Measurements from ENCODE around the gene CDCA3.
"Not testable (repeated sequence)": the region's sequence is repeated elsewhere in the genome, so short reads cannot be mapped to it uniquely, and the experiment has no call there.

Gene CDCA3

GRCh38 chr12:6872073-6873048, 21.3 kb upstream of the CDCA3 start:
- DNase-seq: peak; percentile 22 to 74

DNA sequence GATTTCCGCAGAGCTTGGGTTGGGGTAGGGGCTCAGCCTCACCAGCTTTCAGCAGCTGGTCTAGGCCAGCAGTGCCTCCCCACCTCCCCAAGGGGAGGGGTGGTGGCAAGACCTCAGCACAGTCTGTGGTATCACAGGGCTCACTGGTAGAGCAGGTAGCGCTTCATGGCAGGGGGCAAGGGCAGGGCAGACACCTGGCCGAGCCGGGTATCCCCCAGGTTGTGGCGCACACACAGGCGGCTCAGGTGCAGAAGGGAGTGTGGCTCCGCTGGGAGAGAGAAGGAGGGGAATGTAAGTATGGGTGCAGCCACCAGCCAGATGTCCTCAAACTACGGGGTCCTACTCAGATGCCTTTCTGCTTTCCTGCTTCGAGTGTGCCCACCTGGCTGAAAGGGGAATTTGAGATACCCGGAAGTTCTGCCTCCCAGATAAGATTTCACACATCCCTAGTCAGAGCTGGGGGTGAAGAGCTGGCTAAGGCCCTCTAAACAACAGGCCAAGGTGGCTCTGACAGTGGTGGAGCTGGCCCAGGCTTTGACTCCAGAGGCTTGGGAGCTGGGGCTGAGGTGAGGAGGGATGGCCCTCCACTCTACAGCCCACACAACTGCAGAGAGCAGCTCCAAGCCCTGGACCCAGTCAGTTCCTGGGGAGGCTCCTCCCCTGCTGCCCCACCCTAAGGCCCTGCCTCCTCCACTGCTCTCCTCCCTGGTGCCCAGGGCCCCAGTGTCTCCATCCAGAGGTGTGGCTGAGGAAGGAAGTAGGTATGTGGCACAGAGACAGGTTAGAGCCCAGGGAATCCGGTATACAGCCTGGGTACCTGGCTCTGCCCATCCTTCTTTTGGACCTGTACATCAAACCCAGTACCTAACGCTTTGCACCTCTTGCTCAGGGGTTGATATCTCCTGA, 20.2 kb upstream of the CDCA3 start:
- DNase-seq: peak in 1 of 2 experiments; percentile 40

DNA sequence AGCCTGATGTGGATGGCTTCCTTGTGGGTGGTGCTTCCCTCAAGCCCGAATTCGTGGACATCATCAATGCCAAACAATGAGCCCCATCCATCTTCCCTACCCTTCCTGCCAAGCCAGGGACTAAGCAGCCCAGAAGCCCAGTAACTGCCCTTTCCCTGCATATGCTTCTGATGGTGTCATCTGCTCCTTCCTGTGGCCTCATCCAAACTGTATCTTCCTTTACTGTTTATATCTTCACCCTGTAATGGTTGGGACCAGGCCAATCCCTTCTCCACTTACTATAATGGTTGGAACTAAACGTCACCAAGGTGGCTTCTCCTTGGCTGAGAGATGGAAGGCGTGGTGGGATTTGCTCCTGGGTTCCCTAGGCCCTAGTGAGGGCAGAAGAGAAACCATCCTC, 19.2 kb upstream of the CDCA3 start:
- not testable (repeated sequence) for DNase-seq

GRCh38 chr12:6869049-6870021, 18.2 kb upstream of the CDCA3 start:
- DNase-seq: peak; percentile 56 to 76

GRCh38 chr12:6868211-6869048, 17.3 kb upstream of the CDCA3 start:
- DNase-seq: peak in 1 of 2 experiments; percentile 27

DNA sequence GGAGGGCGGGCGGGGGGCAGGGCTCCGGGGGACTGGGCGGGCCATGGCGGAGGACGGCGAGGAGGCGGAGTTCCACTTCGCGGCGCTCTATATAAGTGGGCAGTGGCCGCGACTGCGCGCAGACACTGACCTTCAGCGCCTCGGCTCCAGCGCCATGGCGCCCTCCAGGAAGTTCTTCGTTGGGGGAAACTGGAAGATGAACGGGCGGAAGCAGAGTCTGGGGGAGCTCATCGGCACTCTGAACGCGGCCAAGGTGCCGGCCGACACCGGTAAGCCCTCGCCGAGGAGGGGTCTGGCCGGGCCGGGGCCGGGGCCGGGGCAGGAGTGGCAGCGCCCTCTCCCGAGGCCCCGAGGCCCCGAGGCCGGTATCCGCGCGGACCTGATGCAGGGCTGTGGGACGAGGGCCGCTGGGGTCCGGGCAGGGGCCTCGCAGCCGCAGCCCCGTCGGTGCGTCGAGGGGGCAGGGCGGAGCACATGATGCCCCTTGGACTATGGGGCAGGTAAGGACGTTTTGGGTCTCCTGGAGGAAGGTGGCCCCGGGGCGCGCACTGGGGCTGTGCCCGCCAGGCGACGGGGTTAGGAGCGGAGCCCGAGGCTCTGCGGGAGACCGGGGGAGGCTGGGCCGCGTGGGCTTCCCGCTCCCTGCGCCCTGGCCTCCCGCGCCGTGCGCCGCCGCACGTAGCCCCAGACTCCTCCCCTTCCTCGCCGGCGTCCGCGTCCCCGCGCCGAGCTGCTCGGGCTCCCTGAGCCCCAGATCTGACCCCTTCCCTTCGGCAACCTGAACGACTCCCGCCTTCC, 16.5 kb upstream of the CDCA3 start, which contains the start of gene TPI1:
TPI1 (plus strand) TSS at position 119 of the 798 bp plus-strand sequence; CDS start at position 155, 36 bp downstream.
- peak in 1 of 2 experiments; percentile 68 for DNase-seq

DNA sequence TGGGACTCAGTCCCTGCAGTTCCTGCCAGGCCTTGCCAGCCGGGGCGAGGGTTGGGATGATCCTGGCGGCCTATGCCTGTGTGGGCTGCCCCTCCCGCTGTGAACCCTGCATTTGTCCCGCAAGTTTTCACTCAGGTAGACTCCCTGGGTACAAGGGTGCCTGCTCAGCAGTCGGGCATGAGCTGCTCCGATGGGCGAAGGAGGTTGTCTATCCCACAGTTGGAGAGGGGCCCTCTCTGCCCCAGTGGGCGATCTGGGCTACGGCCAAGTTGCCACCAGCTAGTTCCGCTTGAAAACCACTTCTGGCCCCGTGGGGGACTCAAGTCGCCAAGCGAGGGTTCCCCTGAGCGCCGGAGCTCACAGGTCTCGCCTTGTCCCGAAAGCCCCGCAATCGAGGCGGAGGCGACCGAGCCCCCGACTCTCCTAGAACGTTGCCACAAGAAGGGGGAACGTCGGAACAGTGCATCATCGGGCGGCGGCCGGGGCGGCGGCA, 15.9 kb upstream of the CDCA3 start:
- DNase-seq: peak in 1 of 2 experiments; percentile 25

DNA sequence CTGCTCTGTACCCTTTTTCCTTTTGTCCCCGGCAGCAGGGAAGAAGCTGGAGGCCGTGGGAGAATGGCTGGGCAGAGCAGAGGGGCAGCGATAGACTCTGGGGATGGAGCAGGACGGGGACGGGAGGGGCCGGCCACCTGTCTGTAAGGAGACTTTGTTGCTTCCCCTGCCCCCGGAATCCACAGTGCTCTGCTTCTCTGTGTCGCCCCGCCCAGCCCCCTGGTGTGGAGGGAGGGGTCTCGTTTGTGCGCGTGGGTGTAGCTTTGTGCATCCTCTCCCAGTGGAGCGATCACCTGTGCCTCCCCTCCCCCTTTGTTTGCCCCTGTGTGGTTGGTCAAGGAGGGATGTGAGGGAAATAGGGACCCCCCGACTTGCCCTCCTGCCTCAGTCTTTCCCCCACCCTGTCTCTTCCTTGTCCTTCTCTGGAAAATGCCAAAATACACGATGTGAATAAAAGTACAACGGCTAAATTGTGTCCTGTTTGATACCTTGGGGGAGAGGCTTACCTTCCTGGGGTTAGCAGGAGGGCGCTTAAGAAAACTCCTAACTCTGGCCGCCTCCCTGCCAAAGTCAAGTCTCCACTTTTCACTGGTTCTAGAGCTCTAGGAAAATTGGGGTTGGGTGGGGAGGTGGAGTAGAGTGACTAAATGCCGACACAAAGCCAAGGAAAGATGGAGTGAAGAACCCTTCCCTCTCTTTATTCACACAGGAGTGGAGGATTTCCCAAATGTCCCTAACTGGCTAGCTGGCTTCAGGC, 15.3 kb upstream of the CDCA3 start:
- DNase-seq: no peak

DNA sequence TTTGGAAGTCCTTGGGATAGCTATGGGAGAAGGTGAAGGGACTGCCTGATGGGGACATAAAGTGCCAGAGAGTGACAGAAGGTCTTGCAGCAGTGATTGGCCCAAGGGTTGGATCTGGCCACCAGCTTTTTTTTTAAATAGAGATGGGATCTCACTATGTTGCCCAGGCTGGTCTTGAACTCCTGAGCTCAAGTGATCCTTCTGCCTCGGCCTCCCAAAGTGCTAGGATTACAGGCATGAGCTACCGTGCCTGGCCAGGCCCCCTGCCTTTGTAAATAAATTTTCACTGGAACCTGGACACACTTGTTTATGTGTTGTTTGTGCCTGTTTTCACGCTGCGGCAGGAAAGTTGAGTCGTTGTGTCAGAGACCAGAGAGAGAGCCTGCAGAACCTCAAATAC, 14.2 kb upstream of the CDCA3 start:
- not testable (repeated sequence) for DNase-seq

GRCh38 chr12:6863586-6864321, 12.7 kb upstream of the CDCA3 start:
- DNase-seq: no peak

DNA sequence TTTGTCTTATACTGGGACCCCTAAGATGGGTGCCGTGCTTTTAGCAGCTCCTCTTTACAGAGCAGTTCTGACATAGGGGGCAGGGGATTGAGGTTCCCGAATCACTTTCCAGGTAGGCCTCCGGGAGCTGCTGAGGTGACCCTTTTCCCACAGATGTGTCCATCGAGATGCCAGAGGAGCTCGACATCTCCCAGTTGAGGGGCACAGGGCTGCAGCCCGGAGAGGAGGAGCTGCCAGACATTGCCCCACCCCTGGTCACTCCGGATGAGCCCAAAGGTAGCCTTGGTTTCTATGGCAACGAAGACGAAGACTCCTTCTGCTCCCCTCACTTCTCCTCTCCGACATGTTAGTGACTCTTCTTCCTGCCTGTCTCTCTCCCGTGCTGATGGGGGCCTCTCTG, 11.9 kb upstream of the CDCA3 start:
- DNase-seq: no peak

- no peak for DNase-seq
Observed at GRCh38 chr12:6861391-6861790, 10.3 kb upstream of the CDCA3 start.

GRCh38 chr12:6860942-6861341, 9.9 kb upstream of the CDCA3 start:
- no peak for DNase-seq

DNA sequence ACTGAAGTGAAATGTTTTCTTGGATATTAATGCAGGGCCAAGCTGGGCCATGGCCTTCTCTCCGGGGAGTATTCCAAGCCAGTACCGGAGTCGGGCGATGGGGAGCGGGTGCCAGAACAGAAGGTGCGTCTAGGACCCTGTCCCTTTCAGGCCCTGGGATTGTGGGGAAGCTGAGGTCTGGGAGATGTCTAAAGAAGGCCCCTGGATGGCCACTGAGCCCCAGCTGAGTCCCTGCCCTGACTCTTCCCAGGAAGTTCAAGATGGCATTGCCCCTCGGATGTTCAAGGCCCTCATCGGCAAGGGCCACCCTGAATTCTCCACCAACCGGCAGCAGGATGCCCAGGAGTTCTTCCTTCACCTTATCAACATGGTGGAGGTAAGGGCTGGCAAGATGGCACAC, 9.0 kb upstream of the CDCA3 start:
- DNase-seq: no peak

GRCh38 chr12:6858799-6859198, 7.7 kb upstream of the CDCA3 start:
- no peak for DNase-seq

DNA sequence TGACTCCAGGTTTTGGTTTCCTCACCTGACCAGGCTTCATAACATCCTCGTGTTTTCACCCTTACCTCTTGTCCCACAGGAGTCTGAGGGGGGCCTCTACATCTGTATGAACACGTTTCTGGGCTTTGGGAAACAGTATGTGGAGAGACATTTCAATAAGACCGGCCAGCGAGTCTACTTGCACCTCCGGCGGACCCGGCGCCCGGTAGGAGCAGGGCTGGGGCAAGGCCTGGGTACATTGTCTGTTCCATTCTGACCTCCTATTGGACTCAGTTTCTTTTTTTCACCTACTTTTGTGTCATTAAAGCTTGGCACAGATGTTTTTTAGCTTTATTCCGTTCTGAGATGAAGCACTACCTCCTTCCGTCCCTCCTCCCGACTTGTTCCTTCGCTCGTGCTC, 4.2 kb upstream of the CDCA3 start:
- DNase-seq: no peak

GRCh38 chr12:6854036-6854435, 3.0 kb upstream of the CDCA3 start:
- DNase-seq: no peak

GRCh38 chr12:6853626-6854025, 2.5 kb upstream of the CDCA3 start:
- DNase-seq: no peak

Measured in NCI-H524 (cell line).